Sigmoid colon (tissue), 3 donors: Measurements from ENCODE around the gene GCHFR.

ENCODE experiments used
- CTCF ChIP-seq, 4 experiments: fragments of 450-650 bp in 3 of 4; fragments of 200-600 bp in 1 of 4; IDR thresholded peaks; one replicate each; pipeline ENCODE4 v1.5.1; 2016 to 2019; ENCODE audit warnings: antibody characterized with exemption in 4 of 4, mild to moderate bottlenecking in 3 of 4, moderate library complexity in 2 of 4
- POLR2A ChIP-seq, 2 donors: fragments of 450-650 bp; IDR thresholded peaks; one replicate each; pipeline ENCODE4 v1.6.1; 2016; ENCODE audit warnings: antibody characterized with exemption in 2 of 2, mild to moderate bottlenecking in 2 of 2, moderate library complexity in 2 of 2

- TF ChIP-seq POLR2A (IDR thresholded peaks at IDR 0.05) (no peak), CTCF (IDR thresholded peaks at IDR 0.05) (no peak)
Observed at GRCh38 chr15:40766194-40766815, 2.4 kb downstream of the GCHFR start.
